HCT116 (cell line): ENCODE data around the gene RUNDC1.

Source experiments
- YY1 ChIP-seq: IDR thresholded peaks from 2 replicates; pipeline ENCODE4 v1.6.1; 2011; ENCODE audit warnings: low read length, low read depth, moderate library complexity, mild to moderate bottlenecking; ENCODE audit not compliant: insufficient replicate concordance; ENCODE audit errors: extremely low read depth
- ZNF274 ChIP-seq: fragments of 200-500 bp; sonication (Bioruptor generic); IDR thresholded peaks from 2 replicates; pipeline ENCODE4 v1.6.1; 2014; ENCODE audit warnings: mild to moderate bottlenecking, low read depth, low read length, inconsistent platforms
- TF ChIP-seq, protein P1 (sequence below): IDR thresholded peaks from 2 replicates; pipeline ENCODE4 v1.6.1; 2012

DNA sequence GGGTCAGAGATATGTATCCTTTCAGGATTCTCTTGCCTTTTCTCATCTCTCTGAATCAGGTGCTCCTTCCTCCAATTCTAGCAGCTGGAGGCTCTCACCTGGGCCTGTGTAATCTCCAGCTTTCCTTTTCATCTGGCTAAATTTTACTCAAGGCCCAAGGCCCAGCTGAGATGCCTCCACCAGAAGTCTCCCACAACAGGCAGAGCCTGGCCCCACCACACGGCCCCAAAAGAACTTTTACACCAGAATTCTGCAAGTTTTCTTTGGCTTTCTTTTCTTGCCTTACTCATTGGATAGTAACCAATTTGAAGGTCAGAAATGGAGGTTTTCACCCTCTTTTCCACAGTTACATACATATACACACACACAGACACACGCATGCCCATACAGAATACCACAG, 59.3 kb downstream of the RUNDC1 start:
- TF ChIP-seq YY1, result no peak
- TF ChIP-seq ZNF274, result no peak
- TF ChIP-seq, protein P1, sequence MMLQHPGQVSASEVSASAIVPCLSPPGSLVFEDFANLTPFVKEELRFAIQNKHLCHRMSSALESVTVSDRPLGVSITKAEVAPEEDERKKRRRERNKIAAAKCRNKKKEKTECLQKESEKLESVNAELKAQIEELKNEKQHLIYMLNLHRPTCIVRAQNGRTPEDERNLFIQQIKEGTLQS, result no peak
